Sigmoid colon (tissue), 4 donors: ENCODE data around the gene ROS1.

Experiments
- CTCF ChIP-seq, 4 experiments: fragments of 450-650 bp in 3 of 4; fragments of 200-600 bp in 1 of 4; IDR thresholded peaks; one replicate each; pipeline ENCODE4 v1.5.1; 2016 to 2019; ENCODE audit warnings: antibody characterized with exemption in 4 of 4, mild to moderate bottlenecking in 3 of 4, moderate library complexity in 2 of 4
- EP300 ChIP-seq, 4 donors: sonication (generic); formaldehyde crosslinking; IDR thresholded peaks; one replicate each; pipeline ENCODE4 v1.6.1; 2017; ENCODE audit warnings: antibody characterized with exemption in 4 of 4
- POLR2A ChIP-seq, 2 donors: fragments of 450-650 bp; IDR thresholded peaks; one replicate each; pipeline ENCODE4 v1.6.1; 2016; ENCODE audit warnings: antibody characterized with exemption in 2 of 2, mild to moderate bottlenecking in 2 of 2, moderate library complexity in 2 of 2
- POLR2AphosphoS5 ChIP-seq, 4 donors: sonication (generic); formaldehyde crosslinking; IDR thresholded peaks; one replicate each; pipeline ENCODE4 v1.6.1; 2017; ENCODE audit warnings: antibody characterized with exemption in 4 of 4

GRCh38 chr6:117268924-117269323 is 156.8 kb downstream of the ROS1 start:
- TF ChIP-seq POLR2AphosphoS5 (IDR thresholded peaks at IDR 0.05) (no peak), CTCF (IDR thresholded peaks at IDR 0.05) (no peak), POLR2A (IDR thresholded peaks at IDR 0.05) (no peak), EP300 (IDR thresholded peaks at IDR 0.05) (no peak)
